Choroid plexus epithelial cell (primary cell): ENCODE data around the gene ST7.

ENCODE experiments used
- DNase-seq: peaks from one replicate; pipeline ENCODE4 v3.0.0-alpha.2; 2010; ENCODE audit warnings: low read depth
- H3K4me3 ChIP-seq: 2 replicates; pipeline ENCODE4 v1.5.1; 2011; ENCODE audit warnings: low read depth, mild to moderate bottlenecking, control low read depth, low read length, moderate library complexity
- CTCF ChIP-seq: conservative IDR thresholded peaks from 2 replicates; pipeline ENCODE4 v1.5.1; 2011; ENCODE audit warnings: low read depth, mild to moderate bottlenecking, control low read depth, inconsistent platforms, low read length, moderate library complexity

ST7 gene

GRCh38 chr7:116920359-116920758, 32.9 kb upstream of the ST7 start:
- no peak overlapping the region for H3K4me3 ChIP-seq
- TF ChIP-seq CTCF, result no peak
- no peak for DNase-seq

GRCh38 chr7:116922545-116922944, 30.8 kb upstream of the ST7 start:
- TF ChIP-seq CTCF, result no peak
- H3K4me3 ChIP-seq, result no peak overlapping the region
- DNase-seq, result no peak

- H3K4me3 ChIP-seq, result no peak overlapping the region
- no peak for TF ChIP-seq CTCF
- peak; percentile 70 for DNase-seq
Measured at GRCh38 chr7:116924741-116925140, 28.6 kb upstream of the ST7 start.

- H3K4me3 ChIP-seq, result no peak overlapping the region
- DNase-seq, result no peak
- TF ChIP-seq CTCF, result no peak
Measured at GRCh38 chr7:116929021-116929420, 24.3 kb upstream of the ST7 start.

- H3K4me3 ChIP-seq, result no peak overlapping the region
- DNase-seq, result peak; percentile 82
- TF ChIP-seq CTCF, result peak; percentile 95
Measured at GRCh38 chr7:116929914-116930913, 23.1 kb upstream of the ST7 start.

GRCh38 chr7:116932566-116932965, 20.7 kb upstream of the ST7 start:
- H3K4me3 ChIP-seq, result no peak overlapping the region
- no peak for DNase-seq
- TF ChIP-seq CTCF, result no peak

- TF ChIP-seq CTCF, result no peak
- DNase-seq, result no peak
- no peak overlapping the region for H3K4me3 ChIP-seq
Measured at GRCh38 chr7:116933465-116933864, 19.8 kb upstream of the ST7 start.
